Hepatocyte (in vitro differentiated cells): ENCODE data around the gene A2ML1. TPM values are rescaled to one million over a fixed set of nuclear protein-coding genes. Genes with fewer than 3 reads are reported as not detected.

Source experiments
- DNase-seq: peaks from one replicate; pipeline ENCODE4 v3.0.0-alpha.2; 2016; ENCODE audit warnings: low spot score
- H2AFZ ChIP-seq: fragments of 200-600 bp; sonication (generic); 2 replicates; pipeline ENCODE4 v1.6.0; 2016; ENCODE audit warnings: antibody characterized with exemption, mild to moderate bottlenecking
- H3K27ac ChIP-seq: fragments of 200-600 bp; sonication (generic); 2 replicates; pipeline ENCODE4 v1.5.1; 2016; ENCODE audit warnings: mild to moderate bottlenecking
- H3K27me3 ChIP-seq: fragments of 200-600 bp; sonication (generic); 2 replicates; pipeline ENCODE4 v1.6.1; 2016
- H3K36me3 ChIP-seq: fragments of 200-600 bp; sonication (generic); replicated peaks from 2 replicates; pipeline ENCODE4 v1.5.1; 2016; ENCODE audit warnings: low read depth; ENCODE audit not compliant: insufficient read depth
- H3K4me1 ChIP-seq: fragments of 200-600 bp; sonication (generic); 2 replicates; pipeline ENCODE4 v1.5.1; 2016; ENCODE audit warnings: mild to moderate bottlenecking, moderate library complexity; ENCODE audit not compliant: insufficient read depth
- H3K4me2 ChIP-seq: fragments of 200-600 bp; sonication (generic); 2 replicates; pipeline ENCODE4 v1.6.0; 2016
- H3K4me3 ChIP-seq: fragments of 200-600 bp; sonication (generic); 2 replicates; pipeline ENCODE4 v1.5.1; 2016; ENCODE audit warnings: mild to moderate bottlenecking
- H3K79me2 ChIP-seq: fragments of 200-600 bp; sonication (generic); 2 replicates; pipeline ENCODE4 v1.6.0; 2017; ENCODE audit warnings: mild to moderate bottlenecking
- H3K9me2 ChIP-seq: fragments of 200-600 bp; sonication (generic); replicated peaks from 2 replicates; pipeline ENCODE4 v1.6.0; 2017; ENCODE audit warnings: mild to moderate bottlenecking; ENCODE audit not compliant: insufficient read depth
- H3K9me3 ChIP-seq: fragments of 200-600 bp; sonication (generic); 2 replicates; pipeline ENCODE4 v1.5.1; 2016; ENCODE audit warnings: low read depth, mild to moderate bottlenecking
- H4K20me1 ChIP-seq: fragments of 200-600 bp; sonication (generic); 2 replicates; pipeline ENCODE4 v1.6.0; 2016; ENCODE audit warnings: mild to moderate bottlenecking; ENCODE audit not compliant: insufficient read depth, poor library complexity, severe bottlenecking
- EZH2 ChIP-seq: fragments of 200-600 bp; sonication (generic); IDR thresholded peaks from 2 replicates; pipeline ENCODE4 v1.6.1; 2016; ENCODE audit warnings: antibody characterized with exemption, mild to moderate bottlenecking, borderline replicate concordance
- EZH2phosphoT487 ChIP-seq: fragments of 200-600 bp; sonication (generic); IDR thresholded peaks from one replicate; pipeline ENCODE4 v1.6.1; 2018; ENCODE audit warnings: antibody characterized with exemption, mild to moderate bottlenecking, low read depth, moderate library complexity; ENCODE audit not compliant: unreplicated experiment, severe bottlenecking
- WGBS: methylation state at CpG from one replicate; pipeline ENCODE4 v1.1.6; 2016; ENCODE audit warnings: low lambda C conversion rate; ENCODE audit errors: missing lambda C conversion rate; 5-methylcytosine and 5-hydroxymethylcytosine counted together
- polyA plus RNA-seq: library from polyadenylated mRNA; unstranded; fragments of >200 nt; fragmentation: Nextera tagmentation; extraction: Ambion mirVana; gene quantifications from 2 replicates; pipeline ENCODE4 v1.2.1, GENCODE V29; 2016
- total RNA-seq: library from RNA; depleted of rRNA; stranded (reverse); fragments of >200 nt; gene quantifications from 2 replicates; pipeline ENCODE4 v1.2.3, GENCODE V29; 2014
- TF ChIP-seq, protein P1 (sequence below): fragments of 200-600 bp; sonication (generic); IDR thresholded peaks from 2 replicates; pipeline ENCODE4 v1.5.1; 2016; ENCODE audit warnings: antibody characterized with exemption, mild to moderate bottlenecking; ENCODE audit not compliant: poor library complexity

The A2ML1 gene
- total and polyA plus RNA-seq, 2 experiments from 2014 or later, result 1.0 to 1.1 TPM

DNA sequence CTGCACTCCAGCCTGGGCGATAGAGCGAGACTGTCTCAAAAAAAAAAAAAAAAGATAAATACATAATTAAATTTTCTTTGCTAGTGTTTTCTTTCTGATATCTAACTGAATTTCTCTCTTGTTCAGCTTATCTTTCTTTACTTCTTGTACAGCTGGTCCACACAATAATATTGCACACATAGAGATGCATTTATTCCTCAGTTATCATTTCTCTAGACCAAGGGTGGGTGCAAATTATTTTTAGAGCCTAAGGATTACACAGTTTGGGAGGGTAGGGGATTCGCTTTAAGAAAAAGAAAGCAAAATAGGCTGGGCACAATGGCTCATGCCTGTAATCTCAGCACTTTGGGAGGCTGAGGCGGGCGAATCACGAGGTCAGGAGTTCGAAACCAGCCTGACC lies 17.9 kb downstream of the A2ML1 start:
- Histone ChIP-seq H3K4me3 (no peak overlapping the region), H3K36me3 (no peaks in the 10 kb centered on the region), H3K27ac (no peak overlapping the region), H3K79me2 (no peaks in the 10 kb centered on the region), H3K27me3 (no peaks in the 10 kb centered on the region), H3K4me2 (no peak overlapping the region), H2AFZ (no peak overlapping the region), H3K9me2 (no peaks in the 10 kb centered on the region), H3K4me1 (no peaks in the 10 kb centered on the region), H3K9me3 (no peaks in the 10 kb centered on the region), H4K20me1 (no peaks in the 10 kb centered on the region)
- DNase-seq, result no peak
- 94% methylated on average over 7 of the region's 7 CpGs for WGBS
- TF ChIP-seq, protein P1, sequence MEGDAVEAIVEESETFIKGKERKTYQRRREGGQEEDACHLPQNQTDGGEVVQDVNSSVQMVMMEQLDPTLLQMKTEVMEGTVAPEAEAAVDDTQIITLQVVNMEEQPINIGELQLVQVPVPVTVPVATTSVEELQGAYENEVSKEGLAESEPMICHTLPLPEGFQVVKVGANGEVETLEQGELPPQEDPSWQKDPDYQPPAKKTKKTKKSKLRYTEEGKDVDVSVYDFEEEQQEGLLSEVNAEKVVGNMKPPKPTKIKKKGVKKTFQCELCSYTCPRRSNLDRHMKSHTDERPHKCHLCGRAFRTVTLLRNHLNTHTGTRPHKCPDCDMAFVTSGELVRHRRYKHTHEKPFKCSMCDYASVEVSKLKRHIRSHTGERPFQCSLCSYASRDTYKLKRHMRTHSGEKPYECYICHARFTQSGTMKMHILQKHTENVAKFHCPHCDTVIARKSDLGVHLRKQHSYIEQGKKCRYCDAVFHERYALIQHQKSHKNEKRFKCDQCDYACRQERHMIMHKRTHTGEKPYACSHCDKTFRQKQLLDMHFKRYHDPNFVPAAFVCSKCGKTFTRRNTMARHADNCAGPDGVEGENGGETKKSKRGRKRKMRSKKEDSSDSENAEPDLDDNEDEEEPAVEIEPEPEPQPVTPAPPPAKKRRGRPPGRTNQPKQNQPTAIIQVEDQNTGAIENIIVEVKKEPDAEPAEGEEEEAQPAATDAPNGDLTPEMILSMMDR, result no peak
- no peak for TF ChIP-seq EZH2
- TF ChIP-seq EZH2phosphoT487, result no peak

DNA sequence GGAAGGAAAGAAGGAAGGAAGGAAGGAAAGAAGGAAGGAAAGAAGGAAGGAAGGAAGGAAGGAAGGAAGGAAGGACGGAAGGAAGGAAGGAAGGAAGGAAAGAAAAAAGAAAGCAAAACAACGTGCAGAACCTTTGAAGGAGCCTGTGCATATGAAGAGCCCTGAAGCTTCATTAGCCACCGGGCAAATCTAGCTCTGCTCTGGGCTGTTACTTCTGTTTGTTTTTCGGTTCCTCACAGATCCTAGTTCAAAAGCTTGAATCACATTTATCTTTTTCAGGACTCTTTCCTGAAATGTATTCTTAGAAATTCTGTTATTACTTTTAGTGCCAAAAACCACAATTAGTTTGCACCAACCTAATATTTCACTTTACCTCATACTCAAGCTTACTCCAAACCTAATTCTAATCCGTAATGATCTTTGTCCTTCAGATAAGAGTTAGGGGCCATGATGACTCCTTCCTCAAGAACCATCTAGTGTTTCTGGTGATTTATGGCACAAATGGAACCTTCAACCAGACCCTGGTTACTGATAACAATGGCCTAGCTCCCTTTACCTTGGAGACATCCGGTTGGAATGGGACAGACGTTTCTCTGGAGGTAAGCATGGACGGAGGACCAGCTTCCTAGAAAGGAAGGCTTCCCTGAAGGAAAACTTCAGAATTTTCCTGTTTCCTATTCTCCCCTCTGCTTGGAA lies 18.7 kb downstream of the A2ML1 start:
- Histone ChIP-seq H3K4me3 (no peak overlapping the region), H3K9me3 (no peaks in the 10 kb centered on the region), H4K20me1 (no peaks in the 10 kb centered on the region), H2AFZ (no peak overlapping the region), H3K79me2 (no peaks in the 10 kb centered on the region), H3K27me3 (no peaks in the 10 kb centered on the region), H3K4me2 (no peak overlapping the region), H3K36me3 (no peaks in the 10 kb centered on the region), H3K4me1 (no peaks in the 10 kb centered on the region), H3K27ac (no peak overlapping the region), H3K9me2 (no peaks in the 10 kb centered on the region)
- TF ChIP-seq, protein P1, result no peak
- TF ChIP-seq EZH2, result no peak
- no peak for TF ChIP-seq EZH2phosphoT487
- no peak for DNase-seq
- whole genome bisulfite sequencing, result 59% methylated on average over 7 of the region's 8 CpGs

DNA sequence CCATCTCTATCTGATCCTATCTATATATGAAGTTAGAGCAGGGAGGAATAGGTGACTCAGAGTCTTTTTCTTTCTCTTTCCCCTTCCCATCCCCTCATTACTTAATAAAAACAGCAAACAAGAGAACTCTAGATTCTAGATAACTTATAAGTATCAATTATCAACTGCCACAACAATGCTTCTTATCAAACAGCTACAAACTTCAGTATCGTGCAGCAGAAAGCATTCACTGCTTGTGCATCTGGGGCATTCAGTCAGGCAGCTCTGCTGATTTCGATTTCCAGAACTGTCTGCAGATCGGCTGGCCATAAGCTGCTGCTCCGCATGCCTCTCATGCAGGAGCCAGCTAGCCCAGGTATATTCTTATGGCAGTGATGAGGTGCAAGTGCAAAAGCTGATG lies 19.4 kb downstream of the A2ML1 start:
- Histone ChIP-seq H3K27me3 (no peaks in the 10 kb centered on the region), H3K79me2 (no peaks in the 10 kb centered on the region), H2AFZ (no peak overlapping the region), H3K9me2 (no peaks in the 10 kb centered on the region), H3K27ac (no peak overlapping the region), H3K4me1 (no peaks in the 10 kb centered on the region), H4K20me1 (no peaks in the 10 kb centered on the region), H3K36me3 (no peaks in the 10 kb centered on the region), H3K4me3 (no peak overlapping the region), H3K4me2 (no peak overlapping the region), H3K9me3 (no peaks in the 10 kb centered on the region)
- DNase-seq, result no peak
- no peak for TF ChIP-seq EZH2
- TF ChIP-seq EZH2phosphoT487, result no peak
- TF ChIP-seq, protein P1, result no peak
- 83% methylated on average over 4 of the region's 4 CpGs for WGBS
